H54 (cell line): ENCODE measurements around the gene MCM9.

Experiments
- DNase-seq: peaks from one replicate; pipeline ENCODE4 v3.0.0; 2011; ENCODE audit warnings: low spot score, mixed read lengths; ENCODE audit not compliant: insufficient read length
- FAIRE-seq: peaks from 3 replicates; lab custom pipeline; 2011; peaks lifted over from hg19 to GRCh38; lab: Jason Lieb, UNC
- POLR2A ChIP-seq: IDR thresholded peaks from 2 replicates; pipeline ENCODE4 v1.6.1; 2011; ENCODE audit warnings: low read depth, mild to moderate bottlenecking, low read length

Gene MCM9

GRCh38 chr6:118893807-118894424 is 41.0 kb downstream of the MCM9 start, which contains the start of gene ASF1A:
TSS of gene ASF1A (plus strand) at chr6:118894152. CDS start at chr6:118894414, 262 bp downstream.
- peak; percentile 57; the same call in 1 of the 2 replicates for TF ChIP-seq POLR2A
- peak; percentile 78 for FAIRE-seq

GRCh38 chr6:118893064-118893806 is 41.7 kb downstream of the MCM9 start:
- TF ChIP-seq POLR2A = no peak
- FAIRE-seq (peak; percentile 61), DNase-seq (no peak)

More at GRCh38 chr6:118893807-118894424, 41.0 kb downstream of the MCM9 start, which contains the start of gene ASF1A:
- peak; percentile 58 for DNase-seq

GRCh38 chr6:118892355-118892991 is 42.5 kb downstream of the MCM9 start:
- FAIRE-seq (peak; percentile 6), DNase-seq (no peak)
- no peak for TF ChIP-seq POLR2A

- DNase-seq = no peak
- peak; percentile 74 for FAIRE-seq
- TF ChIP-seq POLR2A = no peak
Observed at GRCh38 chr6:118890997-118891790, 43.8 kb downstream of the MCM9 start.

GRCh38 chr6:118889163-118889562 is 45.8 kb downstream of the MCM9 start:
- DNase-seq (no peak), FAIRE-seq (no peak)
- no peak for TF ChIP-seq POLR2A

- no peak for TF ChIP-seq POLR2A
- DNase-seq (no peak), FAIRE-seq (no peak)
Observed at GRCh38 chr6:118886641-118887040, 48.3 kb downstream of the MCM9 start.

GRCh38 chr6:118882314-118882905 is 52.5 kb downstream of the MCM9 start:
- no peak for FAIRE-seq
- no peak for TF ChIP-seq POLR2A
- DNase-seq = no peak

- FAIRE-seq (no peak), DNase-seq (no peak)
- no peak for TF ChIP-seq POLR2A
Observed at GRCh38 chr6:118881440-118882313, 53.3 kb downstream of the MCM9 start.

GRCh38 chr6:118877806-118878205 is 57.2 kb downstream of the MCM9 start:
- FAIRE-seq (no peak), DNase-seq (no peak)
- TF ChIP-seq POLR2A = no peak

- FAIRE-seq (peak; percentile 15), DNase-seq (no peak)
- no peak for TF ChIP-seq POLR2A
Observed at GRCh38 chr6:118876814-118877213, 58.1 kb downstream of the MCM9 start.

GRCh38 chr6:118876198-118876597 is 58.8 kb downstream of the MCM9 start:
- DNase-seq (no peak), FAIRE-seq (no peak)
- TF ChIP-seq POLR2A = no peak

GRCh38 chr6:118875672-118876071 is 59.3 kb downstream of the MCM9 start:
- no peak for TF ChIP-seq POLR2A
- FAIRE-seq (no peak), DNase-seq (no peak)

- DNase-seq = no peak
- FAIRE-seq = no peak
- TF ChIP-seq POLR2A = no peak
Observed at GRCh38 chr6:118873239-118873638, 61.7 kb downstream of the MCM9 start.
